HG02938 (cell line): Measurements from ENCODE around the gene CSNK1D.

Experiments used
- ATAC-seq: cut with Tn5 transposase; IDR thresholded peaks from one replicate; pipeline ENCODE4 v1.9.1; 2021; ENCODE audit warnings: mild to moderate bottlenecking, moderate library complexity; ENCODE audit not compliant: unreplicated experiment

The CSNK1D gene

DNA sequence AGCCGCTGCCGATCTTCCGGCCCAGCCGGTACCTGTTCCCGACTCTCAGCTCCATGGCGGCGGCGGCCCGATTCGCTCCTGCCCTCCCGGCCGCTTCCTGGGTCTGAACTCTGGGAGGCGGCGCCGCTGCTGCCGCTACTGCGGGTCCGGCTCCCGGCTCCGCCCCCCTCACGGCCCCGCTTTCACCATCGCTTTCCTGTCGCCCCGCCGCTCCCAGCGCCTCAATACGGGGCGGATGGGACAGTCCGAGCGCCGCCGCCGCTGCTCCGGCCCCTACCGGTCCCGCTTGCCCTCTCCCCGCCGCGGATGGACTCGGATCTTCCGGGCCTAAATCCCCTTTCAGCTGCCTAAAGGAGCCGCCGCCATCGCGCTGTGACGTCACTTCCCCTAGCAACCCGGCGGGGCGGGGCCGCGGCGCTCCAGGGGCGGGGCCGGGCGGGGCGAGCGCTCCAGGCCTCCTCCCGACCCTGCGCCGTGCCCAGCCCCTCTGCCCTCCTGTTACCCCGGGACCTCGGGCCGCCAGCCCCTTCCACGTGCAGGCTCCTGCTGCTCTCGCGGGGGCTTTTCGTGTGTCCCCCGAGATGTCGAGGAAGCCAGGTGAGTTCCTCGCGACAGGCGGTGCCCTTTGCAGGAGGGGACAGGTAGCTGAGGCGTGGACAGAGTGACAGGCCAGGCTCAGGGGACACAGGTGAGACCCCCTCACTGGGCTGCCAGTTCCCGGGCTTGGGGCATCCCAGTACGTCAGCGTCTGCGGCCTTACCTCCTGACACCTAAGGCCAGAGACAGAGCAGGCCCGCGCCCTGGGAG is at the start of gene CSNK1D:
CSNK1D (minus strand) TSS at position 374 of the 807 bp plus-strand sequence; CDS start at position 55, 319 bp downstream.
- peak; percentile 69 for ATAC-seq

GRCh38 chr17:82322526-82323453 is 49.3 kb upstream of the CSNK1D start:
- ATAC-seq = no peak

DNA sequence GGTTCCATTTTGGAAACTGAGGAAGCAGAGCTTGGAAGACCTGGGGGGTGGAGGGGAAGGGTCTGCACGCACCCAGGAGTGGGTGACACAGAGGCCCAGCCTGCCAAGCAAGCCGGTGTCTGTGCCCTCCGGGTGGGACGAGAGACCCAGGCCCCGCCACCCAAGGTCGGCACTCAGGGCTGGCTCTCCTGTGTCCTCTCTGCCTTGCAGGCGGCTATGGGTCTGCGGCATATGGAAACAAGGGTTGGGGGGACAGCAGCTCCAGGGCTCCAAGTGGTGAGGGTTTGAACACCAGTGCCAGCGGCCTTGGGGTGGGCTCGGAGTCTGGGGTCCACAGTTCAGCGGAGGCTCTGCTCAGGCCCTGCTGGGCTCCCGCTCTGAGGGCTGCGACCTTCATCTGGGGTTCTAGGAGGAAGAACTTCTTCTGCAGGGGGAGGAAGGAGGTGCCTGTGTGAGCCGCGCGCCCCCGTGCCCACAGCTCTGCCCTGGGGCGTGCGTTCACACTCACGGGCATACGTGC is 48.5 kb upstream of the CSNK1D start:
- no peak for ATAC-seq

GRCh38 chr17:82320956-82321927 is 47.7 kb upstream of the CSNK1D start:
- ATAC-seq = no peak

GRCh38 chr17:82320140-82320840 is 46.8 kb upstream of the CSNK1D start:
- no peak for ATAC-seq

DNA sequence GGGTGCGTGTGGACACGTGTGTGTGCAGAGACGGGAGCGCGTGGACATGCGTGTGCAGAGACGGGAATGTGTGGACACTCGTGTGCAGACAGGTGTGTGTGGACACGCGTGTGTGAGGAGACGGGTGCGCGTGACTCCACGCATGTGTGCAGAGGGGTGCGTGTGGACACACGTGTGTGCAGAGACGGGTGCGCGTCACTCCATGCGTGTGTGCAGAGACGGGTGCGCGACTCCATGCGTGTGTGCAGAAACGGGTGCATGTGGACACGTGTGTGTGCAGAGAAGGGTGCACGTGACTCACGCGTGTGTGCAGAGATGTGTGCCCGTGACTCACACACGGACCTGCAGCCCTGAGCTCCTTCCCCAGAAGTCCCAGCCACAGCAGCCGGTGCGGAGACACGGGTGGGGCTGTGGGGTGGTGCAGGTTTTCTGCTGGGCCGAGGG is 46.1 kb upstream of the CSNK1D start:
- ATAC-seq = no peak

- ATAC-seq = no peak
Measured at GRCh38 chr17:82318772-82319606, 45.5 kb upstream of the CSNK1D start.

DNA sequence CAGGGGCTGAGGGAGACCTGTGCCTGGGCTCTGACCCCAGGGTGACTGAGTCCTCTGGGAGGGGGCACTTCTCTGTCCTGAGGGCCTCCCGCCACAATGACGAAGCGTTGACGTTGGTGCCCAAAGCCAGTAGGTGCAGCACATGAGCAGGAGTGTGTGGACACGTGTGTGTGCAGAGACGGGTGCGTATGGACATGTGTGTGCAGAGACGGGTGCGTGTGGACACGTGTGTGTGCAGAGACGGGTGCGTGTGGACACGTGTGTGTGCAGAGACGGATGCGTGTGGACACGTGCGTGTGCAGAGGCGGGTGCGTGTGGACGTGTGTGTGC is 44.6 kb upstream of the CSNK1D start:
- ATAC-seq = no peak

DNA sequence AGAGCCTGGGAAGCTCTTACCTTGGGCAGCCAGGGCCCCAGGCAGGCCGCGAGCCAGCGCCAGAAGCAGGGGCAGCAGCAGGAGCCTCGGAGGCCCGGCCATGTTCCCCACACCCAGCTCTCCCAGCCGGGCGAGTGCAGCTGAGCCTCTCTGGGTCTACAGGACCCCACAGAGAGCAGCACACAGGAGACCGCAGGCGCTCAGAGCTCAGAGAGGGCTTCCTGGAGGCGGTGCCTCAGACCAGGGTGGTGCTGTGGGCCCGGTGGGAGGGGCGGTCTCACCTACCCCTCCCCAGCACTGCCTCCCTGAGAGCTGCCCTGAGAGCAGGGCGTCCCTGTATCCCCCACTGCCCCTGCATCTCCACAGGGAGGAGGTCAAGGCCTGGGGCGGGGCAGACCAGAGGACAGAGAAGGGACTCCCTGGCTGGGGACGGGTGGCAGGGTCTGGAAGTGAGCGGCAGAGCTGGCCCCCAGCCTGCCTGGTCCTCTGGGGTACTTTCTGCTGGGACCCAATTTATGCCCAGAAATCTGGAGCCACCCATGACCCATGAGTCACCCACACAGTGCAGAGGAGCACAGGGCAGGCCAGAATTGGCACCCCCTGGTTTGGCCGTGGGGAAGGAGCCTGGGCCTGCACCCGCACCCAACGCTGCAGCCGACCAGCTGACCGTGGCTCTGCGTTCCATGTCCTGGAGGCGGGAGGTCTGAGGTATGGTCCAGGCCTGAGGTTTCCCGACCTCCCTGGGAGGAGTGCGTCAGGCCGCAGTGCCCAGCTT is 44.1 kb upstream of the CSNK1D start, which contains the start of gene CD7:
CD7 (minus strand) TSS at position 215 of the 775 bp plus-strand sequence; CDS start at position 102, 113 bp downstream.
- ATAC-seq = no peak

DNA sequence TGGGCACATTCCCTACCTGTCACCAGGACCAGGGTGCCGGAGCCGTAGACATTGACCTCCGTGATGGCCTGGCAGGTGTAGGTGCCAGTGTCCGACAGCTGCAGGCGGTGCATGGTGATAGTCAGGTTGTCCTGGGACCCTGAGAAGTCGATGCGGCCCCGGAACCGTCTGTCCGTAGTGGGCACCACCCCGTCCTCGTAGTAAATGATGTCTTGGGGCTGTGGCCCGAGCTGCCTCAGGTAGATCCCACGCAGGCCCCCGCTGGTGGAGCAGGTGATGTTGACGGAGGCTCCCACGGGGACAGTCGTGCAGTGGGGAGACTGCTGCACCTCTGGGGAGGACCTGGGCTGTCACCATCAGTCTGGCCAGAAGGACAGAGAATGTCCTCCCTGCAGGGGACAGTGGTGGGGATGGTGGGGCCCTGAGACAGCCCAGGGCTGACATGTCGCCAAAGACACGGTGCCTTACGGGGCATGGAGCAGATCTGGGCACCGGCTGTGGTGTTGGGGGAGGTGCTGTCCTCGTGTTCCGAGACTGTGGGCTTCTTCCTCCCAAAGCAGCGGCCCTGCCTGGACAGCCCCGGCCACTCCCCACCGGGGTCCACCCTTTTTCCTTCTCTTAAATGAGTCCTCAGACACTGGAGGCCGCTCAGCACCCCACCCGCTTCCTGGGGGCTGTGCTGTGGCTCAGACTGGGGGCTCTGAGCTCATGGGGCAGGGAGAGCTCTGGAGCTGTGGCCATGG is 43.3 kb upstream of the CSNK1D start:
- ATAC-seq = no peak

- no peak for ATAC-seq
Measured at GRCh38 chr17:82315703-82316358, 42.3 kb upstream of the CSNK1D start.

DNA sequence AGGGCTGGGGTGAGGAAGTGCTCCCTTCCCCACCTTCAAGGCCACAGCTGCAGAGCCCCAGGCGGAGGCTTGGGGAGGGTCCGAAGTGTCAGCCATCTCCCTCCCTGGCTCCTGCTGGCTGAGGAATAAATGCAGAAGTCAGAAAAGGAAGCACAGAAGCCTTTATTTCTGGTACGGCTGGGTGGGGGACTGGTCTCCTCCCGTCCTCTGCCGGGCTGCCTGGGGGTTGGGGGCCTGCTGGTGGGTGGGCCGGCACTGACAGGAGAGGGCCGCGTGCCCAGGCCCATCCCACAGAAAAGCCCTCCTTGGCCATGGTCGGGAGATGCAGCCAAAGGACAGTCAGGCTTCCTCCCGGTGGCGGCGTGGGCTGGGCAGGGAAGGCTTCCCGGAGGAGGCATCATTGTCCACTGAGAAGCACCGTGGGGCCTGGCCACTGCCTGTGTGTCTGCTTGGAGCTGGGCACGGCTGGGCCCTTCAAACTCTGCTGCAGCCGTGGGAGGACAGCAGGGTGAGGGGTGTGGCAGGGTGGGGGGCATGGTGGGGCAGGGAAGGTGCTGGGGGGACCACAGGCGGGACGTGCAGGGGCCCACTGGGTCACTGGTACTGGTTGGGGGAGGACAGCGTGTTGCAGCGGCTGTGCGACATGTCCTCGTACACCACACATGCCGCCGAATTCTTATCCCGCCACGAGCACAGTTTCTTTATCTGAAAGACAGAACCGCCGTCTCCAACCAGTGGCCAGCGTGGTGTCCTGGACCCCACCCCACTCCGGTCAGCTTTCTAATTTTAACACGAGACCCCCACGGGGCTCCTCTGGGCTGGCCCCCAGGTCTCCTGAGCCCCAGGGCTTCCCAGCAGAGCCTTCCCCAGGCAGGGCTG is 41.5 kb upstream of the CSNK1D start:
- ATAC-seq = no peak

DNA sequence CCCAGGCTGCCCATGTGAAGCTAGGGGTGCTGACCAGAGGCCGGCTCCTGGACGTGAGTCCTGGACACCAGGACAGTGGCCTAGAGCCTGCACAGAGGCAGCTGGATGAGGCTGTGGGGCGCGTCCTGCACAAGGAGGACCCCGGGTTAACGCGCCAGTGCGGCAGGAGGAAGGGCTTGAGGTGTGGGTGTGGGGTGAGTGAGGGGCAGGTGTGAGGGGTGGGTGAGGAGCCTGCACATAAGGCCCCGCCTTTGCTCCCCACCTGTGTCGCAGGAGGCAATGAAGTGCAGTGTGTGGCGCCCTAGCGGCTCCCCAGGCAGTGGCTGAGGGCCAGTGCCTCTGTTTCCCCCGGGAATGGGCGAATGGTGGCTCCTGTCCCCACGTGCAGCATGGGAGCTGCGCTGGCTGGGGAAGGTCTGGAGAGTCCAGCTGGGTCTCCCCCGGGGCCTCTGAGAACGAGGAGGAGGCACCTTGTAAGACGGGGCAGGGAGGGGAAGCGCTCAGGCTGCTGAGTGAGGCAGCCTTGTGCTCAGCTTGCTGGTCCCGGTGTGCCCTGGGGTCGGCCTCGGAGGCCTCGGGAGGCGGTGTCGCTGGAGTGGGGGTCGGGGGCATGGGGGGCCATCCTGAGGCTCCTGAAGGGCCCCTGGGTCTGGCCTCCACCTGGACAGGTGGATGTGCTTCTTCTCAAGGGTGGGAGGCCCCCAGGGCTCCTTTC is 40.7 kb upstream of the CSNK1D start:
- ATAC-seq = no peak

DNA sequence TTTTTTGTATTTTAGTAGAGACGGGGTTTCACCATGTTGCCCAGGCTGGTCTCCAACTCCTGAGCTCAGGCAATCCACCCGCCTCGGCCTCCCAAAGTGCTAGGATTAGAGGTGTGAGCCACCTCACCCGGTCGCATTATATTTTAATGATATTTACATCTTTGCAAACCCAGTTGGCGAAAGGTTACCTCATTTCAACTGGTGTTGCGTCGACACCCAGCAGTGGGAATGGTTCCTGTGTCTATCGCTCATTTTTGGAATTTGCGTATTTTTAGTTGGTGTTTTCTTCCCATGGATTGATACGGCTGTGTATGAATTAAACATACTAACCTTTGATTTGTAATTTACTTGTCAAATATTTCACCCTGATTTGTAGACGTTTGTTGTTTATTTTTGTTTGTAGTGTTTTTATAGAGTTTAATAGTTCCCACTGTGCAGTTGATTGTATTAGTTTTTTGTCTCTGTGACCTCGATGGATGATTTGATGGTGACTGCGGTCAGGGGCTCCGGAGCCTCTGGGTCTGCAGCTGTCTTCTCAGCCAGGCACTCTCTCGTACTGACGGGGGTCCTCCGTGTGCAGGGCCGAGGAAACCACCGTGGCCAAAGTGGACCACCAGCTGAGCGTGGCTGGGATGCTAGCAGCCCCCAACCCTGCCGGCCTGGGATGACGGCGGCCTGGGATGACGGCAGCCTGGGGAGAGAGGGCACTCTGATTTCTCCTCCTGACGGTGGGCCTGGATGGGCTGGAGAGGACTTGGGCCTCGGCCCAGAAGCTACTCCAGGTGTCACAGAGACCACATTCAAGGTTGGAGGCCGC is 39.9 kb upstream of the CSNK1D start:
- ATAC-seq = no peak
